GM10248 (cell line): ENCODE data around the gene PSME3IP1.

Source experiments
- CTCF ChIA-PET: fragments of 300-600 bp; sonication (Branson Sonifier 250); formaldehyde crosslinking; extraction: SDS; loops from one replicate; lab custom pipeline; 2021; ENCODE audit warnings: antibody characterized with exemption; lab: Yijun Ruan, JAX
- POLR2A ChIA-PET: fragments of 350-650 bp; sonication (Branson Sonifier 250); formaldehyde crosslinking; extraction: SDS; loops from one replicate; lab custom pipeline; 2020; ENCODE audit warnings: antibody characterized with exemption; lab: Yijun Ruan, JAX
- DNase-seq: peaks from one replicate; pipeline ENCODE4 v3.0.0; 2012; ENCODE audit errors: extremely low spot score
- CTCF ChIP-seq: IDR thresholded peaks from 2 replicates; pipeline ENCODE4 v1.5.1; 2012; ENCODE audit warnings: mild to moderate bottlenecking, low read depth; ENCODE audit errors: extremely low read depth, missing control alignments, control extremely low read depth

PSME3IP1 gene

GRCh38 chr16:57156351-57156703 lies 29.5 kb downstream of the PSME3IP1 start:
- CTCF ChIA-PET, result interaction anchor here (0.6 to 2.9 kb wide), 4 partner anchors 12 to 363 kb away, joined by 3 to 9 read pairs (median 4); partner anchors contain the start of gene CPNE2
- no peak for TF ChIP-seq CTCF
- POLR2A ChIA-PET, result no interaction called here
- no peak for DNase-seq

GRCh38 chr16:57155702-57156350 lies 30.0 kb downstream of the PSME3IP1 start:
- ChIA-PET POLR2A (no interaction called here), CTCF (interaction anchor here (0.6 to 2.9 kb wide), 4 partner anchors 11 to 364 kb away, joined by 3 to 9 read pairs (median 4); partner anchors contain the start of gene CPNE2)
- no peak for TF ChIP-seq CTCF
- DNase-seq, result no peak

GRCh38 chr16:57153841-57154240 lies 32.0 kb downstream of the PSME3IP1 start:
- no peak for TF ChIP-seq CTCF
- no peak for DNase-seq
- ChIA-PET CTCF (interaction anchor here (1.3 to 2.9 kb wide), 2 partner anchors 9 to 61 kb away, joined by 3 to 9 read pairs; partner anchors contain the start of gene CPNE2), POLR2A (interaction anchor here (0.6 kb wide), 1 partner anchor 36 kb away, joined by 3 read pairs; no protein-coding TSS in a partner anchor)

- no peak for TF ChIP-seq CTCF
- ChIA-PET POLR2A (interaction anchor here (1.0 kb wide), 1 partner anchor 220 kb away, joined by 3 read pairs; the partner anchor contains the start of gene HERPUD1), CTCF (interaction anchor here (1.0 to 3.2 kb wide), 12 partner anchors 9 to 367 kb away, joined by 3 to 10 read pairs (median 4); partner anchors contain the start of gene CPNE2)
- DNase-seq, result no peak
These were observed 33.4 kb downstream of the PSME3IP1 start for GRCh38 chr16:57152096-57153093.

- DNase-seq, result no peak
- ChIA-PET POLR2A (interaction anchor here (0.5 kb wide), 1 partner anchor 220 kb away, joined by 3 read pairs; no protein-coding TSS in a partner anchor), CTCF (interaction anchor here (1.0 to 3.2 kb wide), 13 partner anchors 9 to 368 kb away, joined by 3 to 10 read pairs (median 4); partner anchors contain the start of gene CPNE2)
- TF ChIP-seq CTCF, result no peak
These were observed 34.5 kb downstream of the PSME3IP1 start for GRCh38 chr16:57151369-57151768.

- POLR2A ChIA-PET, result interaction anchor here (0.5 kb wide), 1 partner anchor 219 kb away, joined by 3 read pairs; no protein-coding TSS in a partner anchor
- DNase-seq, result no peak
- TF ChIP-seq CTCF, result no peak
- CTCF ChIA-PET, result interaction anchor here (0.9 to 3.2 kb wide), 13 partner anchors 8 to 369 kb away, joined by 3 to 10 read pairs (median 5); partner anchors contain the start of gene CPNE2
These were observed 35.0 kb downstream of the PSME3IP1 start for GRCh38 chr16:57150682-57151330.
